GM18858 (cell line): ENCODE measurements around the gene RXRB.

Experiments used
- ATAC-seq: cut with Tn5 transposase; IDR thresholded peaks from one replicate; pipeline ENCODE4 v1.9.1; 2021; ENCODE audit not compliant: unreplicated experiment

RXRB gene

GRCh38 chr6:33177552-33178446, 22.7 kb downstream of the RXRB start:
- ATAC-seq, result no peak

GRCh38 chr6:33176906-33177305, 23.6 kb downstream of the RXRB start:
- ATAC-seq, result no peak

- ATAC-seq, result no peak
These were observed 24.9 kb downstream of the RXRB start for GRCh38 chr6:33175436-33176069.

- no peak for ATAC-seq
These were observed 25.7 kb downstream of the RXRB start for GRCh38 chr6:33174784-33175183.

- ATAC-seq, result no peak
These were observed 26.8 kb downstream of the RXRB start for GRCh38 chr6:33173535-33174180.

- no peak for ATAC-seq
These were observed 27.6 kb downstream of the RXRB start for GRCh38 chr6:33172688-33173534.

- no peak for ATAC-seq
These were observed 28.4 kb downstream of the RXRB start for GRCh38 chr6:33171880-33172687.

GRCh38 chr6:33171016-33171879, 29.2 kb downstream of the RXRB start:
- ATAC-seq, result no peak

- no peak for ATAC-seq
These were observed 30.1 kb downstream of the RXRB start for GRCh38 chr6:33170176-33171015.

- ATAC-seq, result no peak
These were observed 30.9 kb downstream of the RXRB start for GRCh38 chr6:33169291-33170175.

- ATAC-seq, result no peak
These were observed 31.8 kb downstream of the RXRB start for GRCh38 chr6:33168639-33169038.

GRCh38 chr6:33168284-33168601, 32.2 kb downstream of the RXRB start:
- ATAC-seq, result no peak

- no peak for ATAC-seq
These were observed 32.8 kb downstream of the RXRB start for GRCh38 chr6:33167374-33168283.

- ATAC-seq, result no peak
These were observed 33.7 kb downstream of the RXRB start for GRCh38 chr6:33166811-33167210.

- no peak for ATAC-seq
These were observed 34.1 kb downstream of the RXRB start for GRCh38 chr6:33166363-33166762.

- ATAC-seq, result no peak
These were observed 34.7 kb downstream of the RXRB start for GRCh38 chr6:33165581-33166258.
